Femur (tissue), 1 donor: Measurements from ENCODE around the gene EXOC4.

ENCODE experiments used
- DNase-seq: peaks from one replicate; pipeline ENCODE4 v3.0.0-alpha.2; 2017

EXOC4 gene

GRCh38 chr7:133369130-133369529 lies 116.3 kb downstream of the EXOC4 start:
- no peak for DNase-seq

GRCh38 chr7:133371616-133372015 lies 118.7 kb downstream of the EXOC4 start:
- DNase-seq: no peak

- DNase-seq: no peak
These were observed 119.5 kb downstream of the EXOC4 start for GRCh38 chr7:133372337-133372736.

- no peak for DNase-seq
These were observed 123.6 kb downstream of the EXOC4 start for GRCh38 chr7:133376514-133376913.

GRCh38 chr7:133381965-133382364 lies 129.1 kb downstream of the EXOC4 start:
- no peak for DNase-seq

- DNase-seq: no peak
These were observed 130.1 kb downstream of the EXOC4 start for GRCh38 chr7:133382775-133383559.

GRCh38 chr7:133386205-133386604 lies 133.3 kb downstream of the EXOC4 start:
- no peak for DNase-seq

GRCh38 chr7:133389727-133390126 lies 136.8 kb downstream of the EXOC4 start:
- DNase-seq: no peak

GRCh38 chr7:133391206-133391605 lies 138.3 kb downstream of the EXOC4 start:
- no peak for DNase-seq

GRCh38 chr7:133394369-133394768 lies 141.5 kb downstream of the EXOC4 start:
- no peak for DNase-seq

GRCh38 chr7:133395551-133395950 lies 142.7 kb downstream of the EXOC4 start:
- DNase-seq: no peak

GRCh38 chr7:133398506-133398905 lies 145.6 kb downstream of the EXOC4 start:
- no peak for DNase-seq

GRCh38 chr7:133401225-133401624 lies 148.3 kb downstream of the EXOC4 start:
- DNase-seq: no peak

- no peak for DNase-seq
These were observed 155.3 kb downstream of the EXOC4 start for GRCh38 chr7:133408212-133408611.

GRCh38 chr7:133409421-133409820 lies 156.5 kb downstream of the EXOC4 start:
- no peak for DNase-seq

GRCh38 chr7:133409966-133410365 lies 157.1 kb downstream of the EXOC4 start:
- no peak for DNase-seq

- no peak for DNase-seq
These were observed 158.5 kb downstream of the EXOC4 start for GRCh38 chr7:133411395-133411794.

GRCh38 chr7:133412942-133413341 lies 160.1 kb downstream of the EXOC4 start:
- no peak for DNase-seq

GRCh38 chr7:133419041-133419440 lies 166.2 kb downstream of the EXOC4 start:
- DNase-seq: no peak

- DNase-seq: no peak
These were observed 170.7 kb downstream of the EXOC4 start for GRCh38 chr7:133423618-133424017.

- DNase-seq: no peak
These were observed 175.4 kb downstream of the EXOC4 start for GRCh38 chr7:133428326-133428725.

- no peak for DNase-seq
These were observed 176.0 kb downstream of the EXOC4 start for GRCh38 chr7:133428876-133429275.

GRCh38 chr7:133429371-133429770 lies 176.5 kb downstream of the EXOC4 start:
- DNase-seq: no peak

- DNase-seq: no peak
These were observed 178.4 kb downstream of the EXOC4 start for GRCh38 chr7:133431134-133431724.
